Measurements from ENCODE around the gene CDH5. TPM values are rescaled to one million over a fixed set of nuclear protein-coding genes. Genes with fewer than 3 reads are reported as not detected.

CDH5 gene
- polyA plus RNA-seq, 1 of the 3 experiments (the other 2 are of a cell fraction), result not detected

DNA sequence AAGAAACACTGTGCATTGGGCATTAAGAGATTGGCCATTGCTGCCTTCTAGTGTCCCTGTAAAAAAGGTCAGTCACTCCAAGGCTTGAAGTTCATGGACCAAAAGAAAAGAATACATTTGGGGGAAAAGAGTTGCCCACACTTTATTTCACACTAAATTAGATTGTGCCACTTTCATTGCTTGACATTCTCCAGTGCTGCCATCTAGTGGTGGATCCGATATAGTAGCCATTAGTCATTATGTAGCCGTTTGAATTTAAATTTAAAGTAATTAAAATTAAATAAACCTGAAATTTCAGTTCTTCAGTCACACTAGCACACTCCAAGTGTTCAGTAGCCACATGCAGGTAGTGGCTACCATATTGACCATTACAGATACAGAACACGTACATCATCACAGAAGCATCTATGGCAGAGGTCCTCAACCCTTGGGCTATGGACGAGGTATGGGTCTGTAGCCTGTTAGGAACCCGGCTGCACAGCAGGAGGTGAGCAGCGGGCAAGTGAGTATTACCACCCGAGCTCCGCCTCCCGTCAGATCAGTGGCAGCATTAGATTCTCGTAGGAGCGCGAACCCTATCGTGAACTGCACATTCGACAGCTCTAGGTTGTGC, 21.9 kb upstream of the CDH5 start:
- TF ChIP-seq SMC3 (IDR thresholded peaks at IDR 0.05; ENCODE audit: low read depth, low read length) (peak; percentile 11; the same call in 1 of the 2 replicates), RXRA (IDR thresholded peaks at IDR 0.05; ENCODE audit: borderline replicate concordance, low read depth) (no peak), RAD21 (IDR thresholded peaks at IDR 0.05; ENCODE audit: low read length) (peak; percentile 60)
- TF ChIP-seq, protein P1, sequence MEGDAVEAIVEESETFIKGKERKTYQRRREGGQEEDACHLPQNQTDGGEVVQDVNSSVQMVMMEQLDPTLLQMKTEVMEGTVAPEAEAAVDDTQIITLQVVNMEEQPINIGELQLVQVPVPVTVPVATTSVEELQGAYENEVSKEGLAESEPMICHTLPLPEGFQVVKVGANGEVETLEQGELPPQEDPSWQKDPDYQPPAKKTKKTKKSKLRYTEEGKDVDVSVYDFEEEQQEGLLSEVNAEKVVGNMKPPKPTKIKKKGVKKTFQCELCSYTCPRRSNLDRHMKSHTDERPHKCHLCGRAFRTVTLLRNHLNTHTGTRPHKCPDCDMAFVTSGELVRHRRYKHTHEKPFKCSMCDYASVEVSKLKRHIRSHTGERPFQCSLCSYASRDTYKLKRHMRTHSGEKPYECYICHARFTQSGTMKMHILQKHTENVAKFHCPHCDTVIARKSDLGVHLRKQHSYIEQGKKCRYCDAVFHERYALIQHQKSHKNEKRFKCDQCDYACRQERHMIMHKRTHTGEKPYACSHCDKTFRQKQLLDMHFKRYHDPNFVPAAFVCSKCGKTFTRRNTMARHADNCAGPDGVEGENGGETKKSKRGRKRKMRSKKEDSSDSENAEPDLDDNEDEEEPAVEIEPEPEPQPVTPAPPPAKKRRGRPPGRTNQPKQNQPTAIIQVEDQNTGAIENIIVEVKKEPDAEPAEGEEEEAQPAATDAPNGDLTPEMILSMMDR (IDR thresholded peaks at IDR 0.05), result peak; percentile 89
- ChIA-PET CTCF (interaction anchor here (0.6 to 7.4 kb wide), 29 partner anchors 8 to 1743 kb away, joined by 3 to 143 read pairs (median 4); partner anchors contain the start of gene CDH5), POLR2A (no interaction called here)
- Histone ChIP-seq H3K79me2 (ENCODE audit: insufficient read depth) (no peaks in the 10 kb centered on the region), H3K4me2 (no peak overlapping the region), H3F3A (replicated peaks; ENCODE audit: insufficient read depth) (no peaks in the 10 kb centered on the region), H3K27ac (ENCODE audit: low read depth in 2 of 2, low read length in 1 of 2) (no peak overlapping the region), H3K9me3 (no peaks in the 10 kb centered on the region), H3K9me2 (no peaks in the 10 kb centered on the region), H3K27me3 (ENCODE audit: insufficient read depth) (peaks cover 12% of the 10 kb centered on the region), H3K4me1 (ENCODE audit: control insufficient read depth in 1 of 2, insufficient read depth in 2 of 2, low read depth in 1 of 2, low read length in 1 of 2) (no peaks in the 10 kb centered on the region), H3K9ac (no peak overlapping the region), H3K4me3 (ENCODE audit: low read depth in 2 of 2, low read length in 1 of 2) (no peak overlapping the region; a peak in 1 of 4 replicates), H4K20me1 (ENCODE audit: insufficient read depth) (no peaks in the 10 kb centered on the region), H2AFZ (ENCODE audit: low read depth) (no peak overlapping the region), H3K36me3 (replicated peaks in 1 of 2; ENCODE audit: control insufficient read depth in 1 of 2, insufficient read depth in 2 of 2, low read length in 1 of 2) (no peaks in the 10 kb centered on the region)
- no peak for DNase-seq
- WGBS (ENCODE audit: low lambda C conversion rate), result 50% methylated on average over 14 of the region's 14 CpGs

DNA sequence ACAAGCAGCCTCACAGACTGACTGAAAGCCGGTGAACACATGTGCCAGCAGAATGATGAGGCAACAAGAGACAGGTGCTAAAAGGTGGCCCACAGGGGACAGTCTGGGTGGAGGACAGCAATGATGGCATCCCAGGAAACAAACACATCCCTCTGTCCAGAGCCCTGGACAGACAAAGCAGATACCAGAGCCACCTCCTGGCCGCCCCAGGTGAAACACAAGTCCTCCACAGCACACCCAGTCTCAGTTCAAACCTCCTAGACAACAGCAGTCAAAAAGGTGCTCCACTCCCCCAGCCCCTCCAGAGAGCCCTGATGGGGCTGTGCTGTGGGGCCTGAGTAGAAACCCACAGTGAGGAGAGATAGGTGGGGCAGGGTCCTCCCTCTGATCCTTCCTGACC, 20.3 kb upstream of the CDH5 start:
- no peak overlapping the region for H3K4me3 ChIP-seq (ENCODE audit: low read depth in 2 of 2, low read length in 1 of 2)
- H3K27ac ChIP-seq (ENCODE audit: low read depth in 2 of 2, low read length in 1 of 2), result no peak overlapping the region
- CTCF ChIA-PET, result interaction anchor here (7.2 kb wide), 1 partner anchor 9 kb away, joined by 143 read pairs; no protein-coding TSS in a partner anchor
- TF ChIP-seq GATA2 (CRISPR knock-in tag; IDR thresholded peaks at IDR 0.05), result no peak
- H3K79me2 ChIP-seq (ENCODE audit: insufficient read depth), result no peaks in the 10 kb centered on the region
- no peaks in the 10 kb centered on the region for H3K4me1 ChIP-seq (ENCODE audit: control insufficient read depth in 1 of 2, insufficient read depth in 2 of 2, low read depth in 1 of 2, low read length in 1 of 2)
- WGBS (ENCODE audit: low lambda C conversion rate), result 100% methylated on average over 2 of the region's 2 CpGs
- H3F3A ChIP-seq (replicated peaks; ENCODE audit: insufficient read depth), result no peaks in the 10 kb centered on the region
- no peaks in the 10 kb centered on the region for H3K9me2 ChIP-seq
- no peak overlapping the region for H2AFZ ChIP-seq (ENCODE audit: low read depth)
- peaks cover 16% of the 10 kb centered on the region for H3K27me3 ChIP-seq (ENCODE audit: insufficient read depth)
- no peaks in the 10 kb centered on the region for H3K9me3 ChIP-seq
- no peaks in the 10 kb centered on the region for H4K20me1 ChIP-seq (ENCODE audit: insufficient read depth)
- no peaks in the 10 kb centered on the region for H3K36me3 ChIP-seq (replicated peaks in 1 of 2; ENCODE audit: control insufficient read depth in 1 of 2, insufficient read depth in 2 of 2, low read length in 1 of 2)
- no peak overlapping the region for H3K9ac ChIP-seq
- H3K4me2 ChIP-seq, result no peak overlapping the region
- no peak for DNase-seq
- POLR2A ChIA-PET, result no interaction called here

DNA sequence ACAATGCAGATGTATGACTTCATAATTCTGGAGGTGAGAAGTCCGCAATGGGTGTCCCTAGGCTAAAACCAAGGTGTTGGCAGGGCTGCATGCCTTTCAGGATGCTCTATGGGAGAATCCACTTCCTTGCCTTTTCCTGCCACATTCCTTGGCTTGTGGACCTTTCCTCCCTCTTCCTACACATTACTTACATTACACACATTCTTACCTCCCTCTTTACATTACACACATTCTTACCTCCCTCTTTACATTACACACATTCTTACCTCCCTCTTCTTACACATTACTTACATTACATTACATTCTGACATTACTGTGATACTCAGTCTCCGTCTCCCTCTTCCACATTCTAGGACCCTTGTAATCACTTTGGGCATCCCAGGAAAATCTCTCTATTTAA, 14.2 kb upstream of the CDH5 start:
- H3K4me3 ChIP-seq (ENCODE audit: low read depth in 2 of 2, low read length in 1 of 2), result no peak overlapping the region
- no peak overlapping the region for H2AFZ ChIP-seq (ENCODE audit: low read depth)
- no peaks in the 10 kb centered on the region for H3K79me2 ChIP-seq (ENCODE audit: insufficient read depth)
- no peak overlapping the region for H3K27ac ChIP-seq (ENCODE audit: low read depth in 2 of 2, low read length in 1 of 2)
- H4K20me1 ChIP-seq (ENCODE audit: insufficient read depth), result no peaks in the 10 kb centered on the region
- H3F3A ChIP-seq (replicated peaks; ENCODE audit: insufficient read depth), result no peaks in the 10 kb centered on the region
- CTCF ChIA-PET, result interaction anchor here (0.6 to 9.2 kb wide), 2 partner anchors 10 to 324 kb away, joined by 3 to 143 read pairs; no protein-coding TSS in a partner anchor
- H3K27me3 ChIP-seq (ENCODE audit: insufficient read depth), result peaks cover 34% of the 10 kb centered on the region
- no peaks in the 10 kb centered on the region for H3K9me2 ChIP-seq
- no peaks in the 10 kb centered on the region for H3K4me1 ChIP-seq (ENCODE audit: control insufficient read depth in 1 of 2, insufficient read depth in 2 of 2, low read depth in 1 of 2, low read length in 1 of 2)
- POLR2A ChIA-PET, result no interaction called here
- WGBS (ENCODE audit: low lambda C conversion rate), result 40% methylated on average over 2 of the region's 2 CpGs
- no peak overlapping the region for H3K9ac ChIP-seq
- H3K9me3 ChIP-seq, result no peaks in the 10 kb centered on the region
- H3K4me2 ChIP-seq, result no peak overlapping the region
- no peaks in the 10 kb centered on the region for H3K36me3 ChIP-seq (replicated peaks in 1 of 2; ENCODE audit: control insufficient read depth in 1 of 2, insufficient read depth in 2 of 2, low read length in 1 of 2)
- no peak for DNase-seq
- TF ChIP-seq, protein P1 (IDR thresholded peaks at IDR 0.05), result no peak
- TF ChIP-seq SIN3A (IDR thresholded peaks at IDR 0.05; ENCODE audit: borderline replicate concordance, low read depth, low read length), result no peak
- no peak for TF ChIP-seq CHD2 (IDR thresholded peaks at IDR 0.05; ENCODE audit: low read length, partially characterized antibody)
- no peak for TF ChIP-seq FOXJ3 (CRISPR knock-in tag; IDR thresholded peaks at IDR 0.05)
- no peak for TF ChIP-seq TCF12 (IDR thresholded peaks at IDR 0.05)
- TF ChIP-seq, protein P2, sequence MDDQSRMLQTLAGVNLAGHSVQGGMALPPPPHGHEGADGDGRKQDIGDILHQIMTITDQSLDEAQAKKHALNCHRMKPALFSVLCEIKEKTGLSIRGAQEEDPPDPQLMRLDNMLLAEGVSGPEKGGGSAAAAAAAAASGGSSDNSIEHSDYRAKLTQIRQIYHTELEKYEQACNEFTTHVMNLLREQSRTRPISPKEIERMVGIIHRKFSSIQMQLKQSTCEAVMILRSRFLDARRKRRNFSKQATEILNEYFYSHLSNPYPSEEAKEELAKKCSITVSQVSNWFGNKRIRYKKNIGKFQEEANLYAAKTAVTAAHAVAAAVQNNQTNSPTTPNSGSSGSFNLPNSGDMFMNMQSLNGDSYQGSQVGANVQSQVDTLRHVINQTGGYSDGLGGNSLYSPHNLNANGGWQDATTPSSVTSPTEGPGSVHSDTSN (IDR thresholded peaks at IDR 0.05), result no peak
- TF ChIP-seq JUND (IDR thresholded peaks at IDR 0.05), result no peak
- no peak for TF ChIP-seq REST (IDR thresholded peaks at IDR 0.05; ENCODE audit: low read depth, low read length)
